Hepatocyte (in vitro differentiated cells): ENCODE data around the gene CCDC60. TPM values are rescaled to one million over a fixed set of nuclear protein-coding genes. Genes with fewer than 3 reads are reported as not detected.

Source experiments
- DNase-seq: peaks from one replicate; pipeline ENCODE4 v3.0.0-alpha.2; 2016; ENCODE audit warnings: low spot score
- H2AFZ ChIP-seq: fragments of 200-600 bp; sonication (generic); 2 replicates; pipeline ENCODE4 v1.6.0; 2016; ENCODE audit warnings: antibody characterized with exemption, mild to moderate bottlenecking
- H3K27ac ChIP-seq: fragments of 200-600 bp; sonication (generic); 2 replicates; pipeline ENCODE4 v1.5.1; 2016; ENCODE audit warnings: mild to moderate bottlenecking
- H3K27me3 ChIP-seq: fragments of 200-600 bp; sonication (generic); 2 replicates; pipeline ENCODE4 v1.6.1; 2016
- H3K36me3 ChIP-seq: fragments of 200-600 bp; sonication (generic); replicated peaks from 2 replicates; pipeline ENCODE4 v1.5.1; 2016; ENCODE audit warnings: low read depth; ENCODE audit not compliant: insufficient read depth
- H3K4me1 ChIP-seq: fragments of 200-600 bp; sonication (generic); 2 replicates; pipeline ENCODE4 v1.5.1; 2016; ENCODE audit warnings: mild to moderate bottlenecking, moderate library complexity; ENCODE audit not compliant: insufficient read depth
- H3K4me2 ChIP-seq: fragments of 200-600 bp; sonication (generic); 2 replicates; pipeline ENCODE4 v1.6.0; 2016
- H3K4me3 ChIP-seq: fragments of 200-600 bp; sonication (generic); 2 replicates; pipeline ENCODE4 v1.5.1; 2016; ENCODE audit warnings: mild to moderate bottlenecking
- H3K79me2 ChIP-seq: fragments of 200-600 bp; sonication (generic); 2 replicates; pipeline ENCODE4 v1.6.0; 2017; ENCODE audit warnings: mild to moderate bottlenecking
- H3K9me2 ChIP-seq: fragments of 200-600 bp; sonication (generic); replicated peaks from 2 replicates; pipeline ENCODE4 v1.6.0; 2017; ENCODE audit warnings: mild to moderate bottlenecking; ENCODE audit not compliant: insufficient read depth
- H3K9me3 ChIP-seq: fragments of 200-600 bp; sonication (generic); 2 replicates; pipeline ENCODE4 v1.5.1; 2016; ENCODE audit warnings: low read depth, mild to moderate bottlenecking
- H4K20me1 ChIP-seq: fragments of 200-600 bp; sonication (generic); 2 replicates; pipeline ENCODE4 v1.6.0; 2016; ENCODE audit warnings: mild to moderate bottlenecking; ENCODE audit not compliant: insufficient read depth, poor library complexity, severe bottlenecking
- CTCF ChIP-seq: fragments of 200-600 bp; sonication (generic); IDR thresholded peaks from 2 replicates; pipeline ENCODE4 v1.5.1; 2016; ENCODE audit warnings: antibody characterized with exemption, mild to moderate bottlenecking; ENCODE audit not compliant: poor library complexity
- EZH2 ChIP-seq: fragments of 200-600 bp; sonication (generic); IDR thresholded peaks from 2 replicates; pipeline ENCODE4 v1.6.1; 2016; ENCODE audit warnings: antibody characterized with exemption, mild to moderate bottlenecking, borderline replicate concordance
- EZH2phosphoT487 ChIP-seq: fragments of 200-600 bp; sonication (generic); IDR thresholded peaks from one replicate; pipeline ENCODE4 v1.6.1; 2018; ENCODE audit warnings: antibody characterized with exemption, mild to moderate bottlenecking, low read depth, moderate library complexity; ENCODE audit not compliant: unreplicated experiment, severe bottlenecking
- WGBS: methylation state at CpG from one replicate; pipeline ENCODE4 v1.1.6; 2016; ENCODE audit warnings: low lambda C conversion rate; ENCODE audit errors: missing lambda C conversion rate; 5-methylcytosine and 5-hydroxymethylcytosine counted together
- polyA plus RNA-seq: library from polyadenylated mRNA; unstranded; fragments of >200 nt; fragmentation: Nextera tagmentation; extraction: Ambion mirVana; gene quantifications from 2 replicates; pipeline ENCODE4 v1.2.1, GENCODE V29; 2016
- total RNA-seq: library from RNA; depleted of rRNA; stranded (reverse); fragments of >200 nt; gene quantifications from 2 replicates; pipeline ENCODE4 v1.2.3, GENCODE V29; 2014

CCDC60 gene
- total and polyA plus RNA-seq, 2 experiments from 2014 or later = 0.47 TPM; not detected in 1

DNA sequence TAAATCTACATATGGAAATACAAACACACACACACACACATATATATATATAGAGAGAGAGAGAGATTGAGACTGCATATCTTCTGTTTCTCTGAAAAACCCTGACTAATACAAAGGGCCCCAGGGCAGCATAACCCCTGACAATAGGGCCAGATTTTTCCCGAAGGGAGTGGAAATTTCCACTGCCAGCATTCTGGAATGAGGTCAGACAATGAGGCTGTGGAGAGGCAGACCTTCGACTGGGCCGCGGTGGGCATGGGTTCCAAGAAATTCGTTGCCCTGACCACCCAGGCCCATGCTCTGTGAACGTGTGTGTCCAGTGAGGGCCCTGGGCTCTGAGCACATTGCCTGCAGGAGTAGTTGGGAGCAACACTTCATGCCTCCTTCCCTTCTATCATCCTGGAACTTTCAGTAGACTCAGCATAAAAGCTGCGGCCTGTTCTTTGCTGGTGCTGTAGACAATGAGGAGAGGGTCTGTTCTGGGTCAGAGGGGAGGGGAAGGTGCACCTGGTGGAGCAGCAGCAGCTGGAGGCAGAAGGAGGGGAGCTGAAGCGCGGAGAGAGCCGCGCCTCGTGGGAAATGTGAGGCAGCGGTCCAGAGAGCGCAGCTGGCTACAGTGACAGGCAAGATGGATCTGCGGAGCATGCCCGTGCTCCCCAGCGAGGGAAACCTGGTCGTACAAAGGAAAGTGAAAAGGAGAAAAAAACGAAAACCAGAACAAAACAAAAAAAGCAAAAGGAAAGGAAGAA, 25.6 kb upstream of the CCDC60 start:
- H3K4me3 ChIP-seq = no peak overlapping the region
- H3K4me1 ChIP-seq = no peaks in the 10 kb centered on the region
- H4K20me1 ChIP-seq = no peaks in the 10 kb centered on the region
- H3K9me2 ChIP-seq = no peaks in the 10 kb centered on the region
- H3K27me3 ChIP-seq = no peaks in the 10 kb centered on the region
- no peak overlapping the region for H3K4me2 ChIP-seq
- no peaks in the 10 kb centered on the region for H3K36me3 ChIP-seq
- H3K79me2 ChIP-seq = no peaks in the 10 kb centered on the region
- H3K27ac ChIP-seq = no peak overlapping the region
- WGBS = 76% methylated on average over 19 of the region's 19 CpGs
- H3K9me3 ChIP-seq = no peaks in the 10 kb centered on the region
- no peak for DNase-seq
- no peak overlapping the region for H2AFZ ChIP-seq
- TF ChIP-seq EZH2phosphoT487 (no peak), EZH2 (no peak), CTCF (no peak)

DNA sequence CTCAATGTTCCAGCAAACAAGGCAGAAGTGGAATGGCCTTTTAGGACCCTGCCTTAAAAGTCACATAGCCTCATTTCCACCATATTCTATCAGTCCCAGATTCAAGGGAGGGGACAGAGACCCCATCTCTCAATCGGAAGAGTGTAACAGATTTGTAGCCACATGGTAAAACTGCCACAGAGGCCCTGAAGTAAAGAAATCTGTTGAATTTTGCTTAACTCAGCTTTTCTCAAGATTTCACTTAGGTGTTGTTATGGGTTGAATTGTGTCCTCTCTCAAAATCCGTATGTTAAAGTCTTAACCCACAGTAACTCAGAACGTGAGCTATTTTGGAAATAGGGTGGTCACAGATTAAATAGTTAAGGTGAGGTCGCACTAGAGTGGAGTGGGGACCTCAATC, 22.7 kb upstream of the CCDC60 start:
- H3K27me3 ChIP-seq = no peaks in the 10 kb centered on the region
- H3K4me1 ChIP-seq = no peaks in the 10 kb centered on the region
- no peak overlapping the region for H3K27ac ChIP-seq
- H2AFZ ChIP-seq = no peak overlapping the region
- H3K9me2 ChIP-seq = no peaks in the 10 kb centered on the region
- H4K20me1 ChIP-seq = no peaks in the 10 kb centered on the region
- H3K36me3 ChIP-seq = no peaks in the 10 kb centered on the region
- 74% methylated on average over 4 of the region's 4 CpGs for WGBS
- no peaks in the 10 kb centered on the region for H3K9me3 ChIP-seq
- TF ChIP-seq EZH2phosphoT487 = no peak
- TF ChIP-seq CTCF = no peak
- no peak for TF ChIP-seq EZH2
- DNase-seq = no peak
- H3K4me3 ChIP-seq = no peak overlapping the region
- no peak overlapping the region for H3K4me2 ChIP-seq
- no peaks in the 10 kb centered on the region for H3K79me2 ChIP-seq

DNA sequence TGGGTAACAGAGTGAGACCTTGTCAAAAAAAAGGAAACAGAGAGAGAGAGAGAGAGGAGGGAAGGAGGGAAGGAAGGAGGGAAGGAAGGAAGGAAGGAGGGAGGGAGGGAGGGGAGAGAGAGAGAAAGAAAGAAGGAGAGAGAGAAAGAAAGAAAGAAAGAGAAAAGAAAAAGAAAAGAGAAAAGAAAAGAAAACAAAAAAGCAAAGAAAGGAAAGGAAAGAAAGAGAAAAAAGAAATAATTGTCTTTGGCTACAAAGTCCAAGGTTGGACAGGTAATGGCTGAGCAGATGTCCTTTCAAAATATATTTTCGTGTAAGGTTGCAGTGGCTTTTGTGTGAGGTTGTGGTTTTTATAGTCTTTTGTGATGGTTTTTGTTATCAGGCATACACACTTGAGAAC, 21.6 kb upstream of the CCDC60 start:
- H3K36me3 ChIP-seq = no peaks in the 10 kb centered on the region
- 72% methylated on average over 1 of the region's 1 CpG for WGBS
- no peaks in the 10 kb centered on the region for H3K79me2 ChIP-seq
- H2AFZ ChIP-seq = no peak overlapping the region
- H3K4me2 ChIP-seq = no peak overlapping the region
- DNase-seq = no peak
- no peak overlapping the region for H3K27ac ChIP-seq
- H3K4me3 ChIP-seq = no peak overlapping the region
- no peaks in the 10 kb centered on the region for H4K20me1 ChIP-seq
- H3K4me1 ChIP-seq = no peaks in the 10 kb centered on the region
- TF ChIP-seq CTCF (no peak), EZH2 (no peak), EZH2phosphoT487 (no peak)
- no peaks in the 10 kb centered on the region for H3K9me3 ChIP-seq
- H3K9me2 ChIP-seq = no peaks in the 10 kb centered on the region
- H3K27me3 ChIP-seq = no peaks in the 10 kb centered on the region
